Fibroblast of upper back skin (primary cell): Measurements from ENCODE around the gene ZNF618.
A peak's percentile ranks its signal among the peaks of the same experiment; 100 is the strongest.

Experiments
- DNase-seq: peaks from one replicate; pipeline ENCODE4 v3.0.0-alpha.2; 2013

Gene ZNF618

DNA sequence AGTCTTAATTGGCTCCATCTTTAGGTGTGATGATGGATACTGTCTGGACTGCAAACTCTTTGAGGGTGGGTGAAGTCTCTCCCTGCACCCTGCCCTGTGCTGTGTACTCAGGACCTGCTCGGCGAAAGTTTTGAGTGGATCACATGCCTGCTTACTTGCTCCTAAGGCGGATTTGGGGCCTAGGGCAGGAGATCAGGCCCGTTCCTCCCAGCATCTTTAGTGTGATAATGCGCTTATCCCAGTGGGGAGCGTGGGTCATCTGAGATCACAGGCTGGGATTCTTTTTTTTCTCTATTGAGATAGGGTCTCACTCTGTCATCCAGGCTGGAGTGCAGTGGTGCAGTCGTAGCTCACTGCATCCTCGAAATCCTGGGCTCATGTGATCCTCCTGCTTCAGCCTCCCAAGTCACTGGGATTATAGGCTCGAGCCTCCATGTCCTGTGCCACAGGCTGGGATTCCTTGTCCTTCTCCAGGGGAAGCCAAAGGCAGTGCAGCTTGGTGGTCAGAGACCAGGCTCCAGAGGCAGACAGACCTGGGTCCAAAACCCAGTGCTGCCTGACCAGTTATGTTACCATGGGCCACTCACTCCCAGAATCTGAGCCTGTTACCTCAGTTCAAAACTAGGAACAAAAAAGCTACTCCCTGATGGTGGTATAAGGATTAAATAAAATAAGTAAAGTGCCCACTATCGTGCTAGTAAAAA, 59.7 kb downstream of the ZNF618 start:
- DNase-seq: no peak

DNA sequence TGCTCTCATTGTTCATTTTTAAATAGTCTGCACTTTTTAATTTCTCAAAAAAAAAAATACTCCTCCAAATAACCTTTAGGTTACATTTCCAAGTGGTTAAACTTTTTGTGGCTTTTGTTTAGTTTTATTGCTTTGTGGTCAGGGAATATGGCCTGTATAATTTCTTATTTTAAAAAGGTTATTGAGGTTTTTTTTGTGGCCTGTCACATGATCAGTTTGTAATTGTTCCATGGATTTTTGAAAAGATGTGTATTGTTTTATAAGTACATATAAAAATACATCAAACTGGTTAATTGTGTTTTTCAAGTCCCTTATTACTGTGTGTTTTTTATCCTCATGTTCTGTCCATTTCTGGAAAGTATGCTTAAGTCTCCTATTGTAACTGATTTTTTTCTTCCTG, 64.0 kb downstream of the ZNF618 start:
- DNase-seq: peak; percentile 11

GRCh38 chr9:113941056-113941455, 64.9 kb downstream of the ZNF618 start:
- DNase-seq: peak; percentile 40

DNA sequence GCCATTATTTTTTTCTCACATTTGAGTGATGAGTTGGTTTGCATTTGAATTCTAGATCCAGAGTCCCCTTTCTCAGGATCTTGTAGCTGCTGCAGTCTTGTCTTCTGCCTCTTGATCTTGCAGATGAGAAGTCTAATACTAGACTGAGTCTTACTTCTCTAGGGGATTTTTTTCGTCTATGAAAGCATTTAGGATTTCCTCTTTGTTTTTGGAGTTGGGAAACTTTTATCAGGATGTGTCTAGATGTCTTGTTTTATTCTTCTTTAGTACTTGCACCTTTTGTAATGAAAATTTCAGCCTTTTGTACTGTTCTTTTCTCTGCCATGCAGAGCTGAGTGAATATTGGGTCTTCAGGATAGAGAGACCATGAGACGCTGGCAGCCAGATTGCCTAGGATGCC, 65.4 kb downstream of the ZNF618 start:
- no peak for DNase-seq

GRCh38 chr9:113943112-113944009, 67.3 kb downstream of the ZNF618 start:
- DNase-seq: no peak

DNA sequence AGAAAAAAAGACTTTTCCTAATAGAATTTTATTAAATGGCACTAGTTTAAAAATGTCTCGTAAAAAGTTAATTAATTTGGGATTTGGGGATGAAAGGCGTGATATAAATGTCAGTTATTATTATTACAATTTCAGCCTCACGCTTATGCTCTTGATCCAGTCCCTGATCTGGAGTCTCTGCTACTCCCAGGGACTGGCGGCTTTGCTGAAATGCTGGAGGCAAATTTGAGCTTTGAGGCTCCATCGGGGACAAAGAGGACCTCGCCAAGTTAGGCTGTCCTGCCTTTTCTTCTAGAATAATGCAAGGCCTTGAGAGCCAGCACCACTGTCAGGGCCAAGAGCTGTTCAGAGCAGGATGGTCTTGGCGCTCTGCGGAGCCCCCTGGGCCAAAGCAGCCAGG, 69.7 kb downstream of the ZNF618 start:
- no peak for DNase-seq

DNA sequence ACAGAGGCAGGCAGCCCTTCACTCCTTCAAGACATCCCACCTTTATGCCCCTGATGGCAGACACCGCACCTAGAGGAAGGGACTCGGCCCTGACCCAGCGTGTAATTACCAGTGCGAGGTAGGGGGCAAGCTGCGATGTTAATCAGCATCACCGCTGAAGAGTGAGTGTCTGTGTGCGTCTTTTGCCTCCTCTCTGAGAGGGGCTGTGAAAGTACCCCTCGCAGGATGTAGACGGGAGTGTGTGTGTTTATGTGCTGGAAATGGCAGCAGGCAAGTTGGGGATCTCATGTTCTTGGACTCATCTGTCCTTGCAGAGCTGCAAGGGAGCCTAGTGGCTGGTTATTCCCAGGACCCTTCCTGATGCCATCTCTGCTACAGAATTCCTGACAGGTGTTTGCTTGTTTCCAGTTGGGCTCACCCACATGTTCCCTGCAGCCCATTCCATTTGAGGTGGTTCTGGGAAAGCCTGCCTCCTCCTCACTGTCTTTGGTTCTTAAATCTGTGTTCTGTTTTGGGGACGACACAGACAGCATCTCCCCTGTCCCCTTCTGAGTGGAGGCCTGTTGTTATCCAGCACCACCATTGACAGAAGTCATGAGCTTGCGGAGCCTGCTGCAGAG, 70.5 kb downstream of the ZNF618 start:
- no peak for DNase-seq

DNA sequence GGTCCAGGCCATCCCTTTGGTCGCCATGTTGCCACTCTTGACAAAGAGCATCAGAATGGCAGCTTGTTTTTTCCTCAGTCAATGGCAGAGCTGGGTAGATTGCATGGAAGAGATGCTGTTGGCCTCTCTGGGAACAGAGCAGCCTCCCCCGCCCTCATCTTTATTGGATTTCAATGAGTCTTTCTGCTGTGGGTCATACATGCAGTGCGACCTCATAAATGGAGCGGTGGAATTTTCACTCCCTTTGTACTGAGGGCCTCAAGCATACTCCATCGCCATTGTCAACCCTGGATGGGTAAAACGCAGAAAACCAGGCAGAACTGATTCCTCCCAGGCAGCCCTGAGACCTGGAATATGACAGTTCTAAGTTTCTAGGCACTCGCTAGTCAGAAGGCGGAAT, 71.8 kb downstream of the ZNF618 start:
- DNase-seq: no peak

GRCh38 chr9:113948891-113949570, 72.9 kb downstream of the ZNF618 start:
- no peak for DNase-seq

DNA sequence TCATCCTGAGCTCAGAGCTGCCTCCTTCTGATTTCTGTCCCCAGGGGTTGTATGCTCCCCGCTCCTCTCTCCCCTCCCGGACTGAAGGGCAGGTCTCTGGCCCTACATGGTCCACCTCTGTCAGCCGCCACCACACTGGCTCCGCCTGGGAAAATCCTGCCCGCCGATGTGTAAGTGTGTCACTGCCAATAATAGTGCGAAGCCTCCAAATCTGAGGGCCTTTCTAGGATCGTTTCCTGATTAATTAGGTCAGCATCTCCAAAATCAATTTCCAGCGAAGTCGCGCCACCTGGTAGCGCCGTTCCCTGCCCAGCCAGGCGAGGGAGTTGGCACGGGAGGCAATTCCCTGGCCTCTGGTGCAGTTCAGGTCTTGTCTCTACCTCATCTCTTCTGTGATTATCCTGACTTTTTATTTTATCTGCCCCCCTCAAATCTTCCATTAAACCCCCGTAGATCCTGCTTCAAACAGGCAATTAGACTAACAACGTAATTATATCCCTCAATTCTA, 73.5 kb downstream of the ZNF618 start:
- DNase-seq: no peak

DNA sequence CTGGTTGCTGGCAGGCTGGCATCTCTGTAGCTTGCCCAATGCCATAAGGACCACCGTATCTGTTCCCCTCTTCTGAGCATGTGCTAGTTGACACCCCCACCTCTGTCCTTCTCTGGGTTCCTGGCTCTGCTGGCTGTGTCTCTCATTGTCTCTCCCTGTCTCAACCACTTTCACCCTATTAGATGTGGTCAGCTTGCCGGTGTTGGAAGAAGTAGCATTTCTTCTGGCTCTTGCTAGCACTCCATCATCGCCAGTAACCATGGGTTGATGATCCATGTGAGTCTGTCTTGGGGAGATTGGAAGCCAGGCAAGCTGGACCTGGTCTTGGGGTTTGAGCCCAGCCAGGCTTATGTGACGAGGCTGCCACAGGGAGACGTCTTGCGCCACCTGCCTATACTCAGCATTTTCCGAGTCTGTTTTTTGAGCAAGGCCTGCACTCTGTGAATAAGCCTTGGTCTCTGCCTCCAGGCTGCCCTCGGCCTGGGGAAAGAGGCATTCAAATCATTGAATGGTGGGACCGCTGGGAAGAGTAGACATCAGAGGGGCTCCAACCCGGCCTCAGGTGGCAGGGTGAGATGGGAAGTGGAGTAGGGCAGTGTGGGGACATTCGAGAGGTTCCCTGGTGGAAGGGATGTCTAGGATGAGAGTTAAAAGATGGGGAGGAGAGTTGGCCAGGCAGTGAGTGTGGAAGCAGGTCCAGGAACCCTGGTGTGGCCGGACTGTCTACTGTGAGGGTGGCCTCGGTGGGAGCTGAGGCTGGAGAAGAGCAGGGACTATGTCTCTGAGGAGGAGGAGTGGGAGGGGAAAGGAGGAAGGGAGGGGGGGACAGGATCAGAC, 74.3 kb downstream of the ZNF618 start:
- DNase-seq: no peak

DNA sequence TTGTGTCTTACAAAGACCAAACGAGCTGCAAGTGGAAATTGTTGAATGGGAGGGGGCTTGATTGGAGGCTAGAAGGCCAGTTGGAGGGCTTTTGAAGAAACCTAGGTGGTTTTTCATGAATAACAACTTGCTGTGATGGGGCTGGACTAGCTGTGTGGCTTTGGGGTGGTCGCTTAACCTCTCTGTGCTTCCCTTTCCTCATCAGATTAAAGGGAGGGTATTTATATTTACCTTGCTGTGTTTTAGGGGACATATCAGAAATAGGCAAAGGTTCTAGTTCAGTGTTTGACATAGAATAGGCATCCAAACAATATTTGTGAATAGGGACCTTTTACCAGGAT, 74.9 kb downstream of the ZNF618 start:
- no peak for DNase-seq

DNA sequence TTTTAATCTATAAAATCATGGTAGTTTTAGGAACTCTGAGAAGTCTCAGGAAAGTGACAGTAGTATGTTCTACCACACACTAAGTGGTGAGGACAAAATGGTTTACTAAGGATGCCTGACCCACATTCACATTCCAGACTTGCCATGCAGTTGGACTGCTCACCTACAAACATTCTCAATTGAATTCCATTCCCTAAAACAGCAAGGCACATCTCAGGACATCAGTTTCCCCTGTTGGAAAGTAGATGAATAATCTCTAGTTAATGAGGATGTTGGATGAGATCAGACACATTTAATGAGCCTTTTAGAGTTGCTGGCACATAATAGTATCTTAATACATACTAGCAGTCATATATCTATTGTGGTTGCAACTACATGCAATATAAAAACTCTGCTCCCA, 76.6 kb downstream of the ZNF618 start:
- peak; percentile 49 for DNase-seq

- peak; percentile 87 for DNase-seq
These were observed 77.4 kb downstream of the ZNF618 start for GRCh38 chr9:113953531-113953930.

DNA sequence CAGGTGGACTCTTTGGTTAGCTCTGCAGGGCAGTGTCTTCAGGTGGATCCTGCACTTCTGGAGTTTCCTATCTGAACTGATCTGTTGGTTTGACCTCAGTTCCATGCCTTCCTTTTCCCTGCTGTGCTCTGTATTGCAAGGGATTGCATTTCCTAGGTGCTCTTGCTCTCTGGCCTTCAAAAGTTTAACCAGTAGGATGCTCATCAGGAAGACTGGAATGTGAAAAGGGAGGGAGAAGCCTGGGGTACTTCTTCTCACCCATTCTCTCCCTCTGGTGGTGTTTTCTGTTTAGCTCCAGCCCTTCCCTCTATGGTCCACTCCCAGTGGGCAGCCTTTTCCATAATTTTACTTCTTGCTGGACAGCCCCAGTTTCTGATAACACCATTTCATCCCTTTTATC, 78.5 kb downstream of the ZNF618 start:
- DNase-seq: peak; percentile 77

DNA sequence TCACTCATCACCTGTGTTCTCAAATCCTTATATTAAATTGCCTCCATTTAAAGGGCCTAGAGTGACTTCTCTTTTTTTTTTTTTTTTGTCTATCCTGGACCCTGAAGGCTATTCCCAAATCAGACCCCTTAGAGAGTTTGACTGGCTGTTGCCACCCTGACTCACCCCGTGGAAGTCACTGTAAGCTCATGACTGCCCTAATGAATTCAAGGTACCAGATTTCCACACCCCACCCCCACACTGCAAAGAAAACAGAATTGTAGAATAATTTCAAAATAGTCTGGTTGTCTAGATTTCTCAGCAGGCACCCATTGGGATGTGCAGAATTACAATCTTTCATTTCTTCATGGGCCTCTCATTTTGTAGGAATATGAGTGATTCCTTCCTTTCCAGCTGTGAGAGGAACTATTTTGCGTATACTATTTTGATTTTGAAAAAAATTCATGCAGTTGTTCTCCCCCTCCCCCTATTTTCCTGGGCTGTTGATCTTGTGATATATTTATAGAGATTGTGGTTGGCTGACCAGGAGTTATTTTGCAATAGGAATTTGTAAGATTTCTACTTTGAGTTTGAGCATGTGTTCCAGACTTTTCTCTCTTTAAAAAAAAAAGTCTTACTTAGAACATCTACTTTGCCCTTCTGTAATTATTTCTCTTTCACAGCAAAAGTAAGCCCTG, 79.1 kb downstream of the ZNF618 start:
- peak; percentile 94 for DNase-seq

DNA sequence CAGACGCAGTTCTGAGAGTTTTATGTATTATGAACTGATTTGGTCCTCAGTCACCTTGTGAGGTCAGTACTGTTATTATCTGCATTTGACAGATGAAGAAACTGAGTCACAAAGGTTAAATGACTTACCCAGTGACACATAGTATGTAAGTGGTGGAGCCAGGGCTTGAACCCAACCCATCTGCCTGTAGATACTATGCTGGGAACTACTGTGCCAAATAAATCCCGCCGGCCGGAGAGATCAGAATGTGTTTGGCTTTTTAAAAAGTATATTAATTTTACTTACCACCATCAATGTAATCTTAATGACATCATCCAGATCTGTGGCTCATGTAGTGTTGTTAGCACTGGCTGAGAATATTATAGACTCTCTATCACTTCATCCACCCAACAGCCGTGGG, 80.8 kb downstream of the ZNF618 start:
- no peak for DNase-seq

- DNase-seq: no peak
These were observed 81.2 kb downstream of the ZNF618 start for GRCh38 chr9:113957351-113957750.

GRCh38 chr9:113957821-113958341, 81.8 kb downstream of the ZNF618 start:
- DNase-seq: peak; percentile 97

DNA sequence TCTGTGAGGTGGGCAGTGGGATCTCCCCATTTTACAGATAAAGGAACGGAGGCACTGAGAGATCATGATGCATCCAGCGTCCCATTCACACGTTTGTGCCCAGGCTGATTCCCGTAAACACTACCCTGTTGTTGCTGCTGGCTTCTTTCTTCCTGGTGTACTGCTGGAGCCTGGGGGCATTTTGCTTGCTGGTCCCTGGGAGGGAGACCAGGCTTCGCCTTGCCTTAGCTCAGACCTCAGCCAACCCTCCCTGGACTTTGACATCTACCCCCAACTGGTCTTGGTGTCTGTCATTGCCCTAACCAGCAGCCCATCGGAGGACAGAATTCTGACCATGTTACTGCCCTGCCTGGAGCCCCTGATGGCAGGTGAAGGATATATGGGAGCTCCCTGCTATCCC, 82.4 kb downstream of the ZNF618 start:
- DNase-seq: no peak

- DNase-seq: no peak
These were observed 84.7 kb downstream of the ZNF618 start for GRCh38 chr9:113960768-113961167.
